HL-60 (cell line): ENCODE measurements around the gene KCNQ1.

Experiments
- DNase-seq, 2 experiments: peaks; one replicate each; pipeline ENCODE4 v3.0.0-alpha.2; 2010 to 2020; ENCODE audit warnings: low read depth in 1 of 2, low spot score in 1 of 2
- H3K27ac ChIP-seq: fragments of 250-450 bp; sonication (Bioruptor Pico); replicated peaks from 2 replicates; pipeline ENCODE4 v1.5.1; 2020; ENCODE audit warnings: mild to moderate bottlenecking, moderate library complexity
- H3K27me3 ChIP-seq: fragments of 250-450 bp; sonication (Bioruptor Pico); 2 replicates; pipeline ENCODE4 v1.5.1; 2021; ENCODE audit warnings: mild to moderate bottlenecking, moderate library complexity; ENCODE audit not compliant: insufficient read depth, poor library complexity, severe bottlenecking
- H3K4me3 ChIP-seq: replicated peaks from 2 replicates; pipeline ENCODE4 v1.5.1; 2011; ENCODE audit warnings: mild to moderate bottlenecking, control low read depth, low read length; ENCODE audit not compliant: insufficient read depth
- CTCF ChIP-seq: IDR thresholded peaks from one replicate; pipeline ENCODE4 v1.5.1; 2011; ENCODE audit warnings: low read length, control low read depth, inconsistent platforms; ENCODE audit not compliant: insufficient read depth
- GABPA ChIP-seq: IDR thresholded peaks from 2 replicates; pipeline ENCODE4 v1.6.1; 2012; ENCODE audit warnings: low read depth
- POLR2AphosphoS5 ChIP-seq: IDR thresholded peaks from 2 replicates; pipeline ENCODE4 v1.6.1; 2012; ENCODE audit warnings: low read depth
- REST ChIP-seq: IDR thresholded peaks from 2 replicates; pipeline ENCODE4 v1.6.1; 2012; ENCODE audit warnings: low read depth; ENCODE audit not compliant: insufficient replicate concordance
- SPI1 ChIP-seq: IDR thresholded peaks from 2 replicates; pipeline ENCODE4 v1.6.1; 2012; ENCODE audit warnings: low read depth, mild to moderate bottlenecking, borderline replicate concordance

KCNQ1 gene

GRCh38 chr11:2482204-2482603, 37.4 kb downstream of the KCNQ1 start:
- Histone ChIP-seq H3K27ac (no peak overlapping the region), H3K4me3 (no peak overlapping the region), H3K27me3 (no peaks in the 10 kb centered on the region)
- DNase-seq, result no peak
- TF ChIP-seq POLR2AphosphoS5 (no peak), CTCF (no peak), GABPA (no peak), SPI1 (no peak), REST (no peak)

GRCh38 chr11:2482745-2483144, 37.9 kb downstream of the KCNQ1 start:
- no peak for TF ChIP-seq CTCF
- TF ChIP-seq SPI1, result no peak
- TF ChIP-seq REST, result no peak
- TF ChIP-seq GABPA, result no peak
- no peak for TF ChIP-seq POLR2AphosphoS5
- no peak for DNase-seq
- no peak overlapping the region for H3K4me3 ChIP-seq
- no peak overlapping the region for H3K27ac ChIP-seq
- no peaks in the 10 kb centered on the region for H3K27me3 ChIP-seq

GRCh38 chr11:2483426-2483825, 38.6 kb downstream of the KCNQ1 start:
- TF ChIP-seq GABPA (no peak), REST (no peak), CTCF (no peak), SPI1 (no peak), POLR2AphosphoS5 (no peak)
- DNase-seq, result no peak
- Histone ChIP-seq H3K27me3 (no peaks in the 10 kb centered on the region), H3K27ac (no peak overlapping the region), H3K4me3 (no peak overlapping the region)
